WI38 (cell line): ENCODE measurements around the gene ZFYVE28.

Source experiments
- H3K4me3 ChIP-seq: 2 replicates; pipeline ENCODE4 v1.5.1; 2011; ENCODE audit warnings: low read depth, mild to moderate bottlenecking, control low read depth, low read length
- TF ChIP-seq, protein P1 (sequence below): IDR thresholded peaks from 2 replicates; pipeline ENCODE4 v1.5.1; 2012; ENCODE audit warnings: low read depth, mild to moderate bottlenecking, control low read depth, low read length

Gene ZFYVE28

DNA sequence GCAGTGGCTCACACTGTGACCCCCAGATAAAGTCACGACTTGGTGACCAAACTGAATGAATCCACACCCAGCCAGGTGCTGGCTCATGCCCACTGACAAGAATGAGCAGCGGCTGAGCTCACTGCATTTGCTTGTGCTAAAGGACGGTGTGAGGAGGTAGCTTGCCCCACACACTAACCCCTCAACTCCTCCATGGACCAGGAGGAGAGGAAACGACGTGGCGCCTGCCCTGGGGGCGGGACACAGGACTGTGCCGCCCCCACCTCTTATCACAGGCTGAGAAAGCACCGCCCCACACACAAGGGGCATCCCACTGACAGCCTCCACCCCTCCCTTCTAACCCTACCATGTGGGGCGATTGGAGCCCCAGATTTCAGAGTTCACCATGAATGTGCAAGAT lies 43.0 kb downstream of the ZFYVE28 start:
- H3K4me3 ChIP-seq = no peak overlapping the region
- TF ChIP-seq, protein P1, sequence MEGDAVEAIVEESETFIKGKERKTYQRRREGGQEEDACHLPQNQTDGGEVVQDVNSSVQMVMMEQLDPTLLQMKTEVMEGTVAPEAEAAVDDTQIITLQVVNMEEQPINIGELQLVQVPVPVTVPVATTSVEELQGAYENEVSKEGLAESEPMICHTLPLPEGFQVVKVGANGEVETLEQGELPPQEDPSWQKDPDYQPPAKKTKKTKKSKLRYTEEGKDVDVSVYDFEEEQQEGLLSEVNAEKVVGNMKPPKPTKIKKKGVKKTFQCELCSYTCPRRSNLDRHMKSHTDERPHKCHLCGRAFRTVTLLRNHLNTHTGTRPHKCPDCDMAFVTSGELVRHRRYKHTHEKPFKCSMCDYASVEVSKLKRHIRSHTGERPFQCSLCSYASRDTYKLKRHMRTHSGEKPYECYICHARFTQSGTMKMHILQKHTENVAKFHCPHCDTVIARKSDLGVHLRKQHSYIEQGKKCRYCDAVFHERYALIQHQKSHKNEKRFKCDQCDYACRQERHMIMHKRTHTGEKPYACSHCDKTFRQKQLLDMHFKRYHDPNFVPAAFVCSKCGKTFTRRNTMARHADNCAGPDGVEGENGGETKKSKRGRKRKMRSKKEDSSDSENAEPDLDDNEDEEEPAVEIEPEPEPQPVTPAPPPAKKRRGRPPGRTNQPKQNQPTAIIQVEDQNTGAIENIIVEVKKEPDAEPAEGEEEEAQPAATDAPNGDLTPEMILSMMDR = no peak

DNA sequence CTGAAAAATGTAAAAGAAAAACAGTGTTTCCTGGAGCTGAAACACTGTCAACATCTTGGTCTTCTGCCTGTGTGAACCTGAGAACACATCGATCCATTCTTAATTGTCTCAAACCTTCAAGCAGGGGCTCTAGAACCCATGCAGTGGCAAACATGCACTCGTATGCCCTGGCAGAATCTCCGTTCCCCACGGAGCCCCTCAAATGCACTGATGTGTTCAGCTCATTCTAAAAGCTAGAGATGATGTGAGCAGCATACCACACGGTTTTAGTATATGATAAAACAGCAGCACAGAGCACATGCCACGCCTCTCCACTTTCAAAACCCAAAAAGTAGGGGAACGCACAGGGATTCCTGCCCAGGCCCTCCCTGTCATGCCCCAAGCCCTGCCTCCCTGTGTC lies 44.9 kb downstream of the ZFYVE28 start:
- TF ChIP-seq, protein P1 = no peak
- no peak overlapping the region for H3K4me3 ChIP-seq

DNA sequence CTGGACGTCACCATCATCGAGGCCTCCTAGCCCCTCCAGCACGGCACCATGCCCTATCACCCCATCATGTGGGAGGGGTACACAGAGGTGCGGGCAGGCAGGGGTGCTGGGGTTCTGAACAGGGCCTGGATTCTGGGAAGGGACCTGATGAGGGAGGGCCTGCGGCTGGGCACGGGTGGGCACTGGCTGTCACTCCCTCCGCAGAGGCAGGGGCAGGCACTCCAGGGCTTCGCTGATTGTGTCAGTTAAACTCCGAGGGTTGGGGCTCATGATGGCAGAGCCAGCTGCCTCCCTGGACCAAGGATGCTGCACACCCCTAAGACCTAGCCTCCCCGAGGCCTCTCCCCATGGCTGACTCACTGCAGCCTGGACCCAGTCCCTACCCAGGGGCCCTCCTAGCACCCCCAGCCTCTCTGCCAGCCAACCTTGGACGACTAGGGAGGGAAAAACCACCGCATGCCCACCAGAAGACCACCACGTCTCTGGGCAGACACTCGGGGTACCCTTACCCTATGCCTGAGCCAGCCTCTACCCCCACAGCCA lies 45.9 kb downstream of the ZFYVE28 start:
- TF ChIP-seq, protein P1 = no peak

DNA sequence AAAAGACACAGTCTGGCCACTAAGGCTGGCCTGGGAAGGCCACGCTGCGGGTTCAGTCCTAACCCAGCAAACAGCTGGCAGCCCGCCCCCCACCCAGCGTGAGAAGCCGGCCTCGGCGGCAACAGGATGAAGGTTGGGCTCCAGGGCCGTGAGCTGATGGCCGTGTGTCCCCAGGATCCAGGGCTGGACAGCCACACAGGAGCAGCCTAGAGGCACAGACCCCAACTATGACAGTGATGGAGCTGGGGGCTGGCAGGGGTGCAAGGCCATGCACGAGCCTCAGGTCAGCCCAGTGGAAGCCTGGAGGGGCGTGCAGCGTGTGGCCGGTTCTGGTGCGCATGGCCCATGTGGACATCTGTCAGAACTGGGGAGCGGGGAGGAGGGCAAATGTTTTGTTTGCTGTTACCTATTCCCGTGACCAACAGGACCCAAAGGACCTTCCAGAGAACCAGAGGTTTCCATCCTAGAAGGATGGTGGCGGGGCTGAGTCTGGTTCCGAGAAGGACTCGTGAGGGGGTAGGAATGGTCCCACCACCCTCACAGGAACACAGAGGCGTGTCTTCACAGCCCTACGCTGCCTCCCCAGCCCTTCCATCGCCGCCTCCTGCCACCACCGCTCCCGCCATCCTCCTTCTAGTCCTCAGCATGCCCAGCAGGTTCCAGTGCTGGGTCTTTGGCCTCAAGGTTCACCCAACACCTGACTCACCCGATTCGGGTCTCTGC lies 46.5 kb downstream of the ZFYVE28 start:
- TF ChIP-seq, protein P1 = no peak
- H3K4me3 ChIP-seq = no peak overlapping the region

More for the DNA sequence above, 45.9 kb downstream of the ZFYVE28 start:
- H3K4me3 ChIP-seq = no peak overlapping the region

DNA sequence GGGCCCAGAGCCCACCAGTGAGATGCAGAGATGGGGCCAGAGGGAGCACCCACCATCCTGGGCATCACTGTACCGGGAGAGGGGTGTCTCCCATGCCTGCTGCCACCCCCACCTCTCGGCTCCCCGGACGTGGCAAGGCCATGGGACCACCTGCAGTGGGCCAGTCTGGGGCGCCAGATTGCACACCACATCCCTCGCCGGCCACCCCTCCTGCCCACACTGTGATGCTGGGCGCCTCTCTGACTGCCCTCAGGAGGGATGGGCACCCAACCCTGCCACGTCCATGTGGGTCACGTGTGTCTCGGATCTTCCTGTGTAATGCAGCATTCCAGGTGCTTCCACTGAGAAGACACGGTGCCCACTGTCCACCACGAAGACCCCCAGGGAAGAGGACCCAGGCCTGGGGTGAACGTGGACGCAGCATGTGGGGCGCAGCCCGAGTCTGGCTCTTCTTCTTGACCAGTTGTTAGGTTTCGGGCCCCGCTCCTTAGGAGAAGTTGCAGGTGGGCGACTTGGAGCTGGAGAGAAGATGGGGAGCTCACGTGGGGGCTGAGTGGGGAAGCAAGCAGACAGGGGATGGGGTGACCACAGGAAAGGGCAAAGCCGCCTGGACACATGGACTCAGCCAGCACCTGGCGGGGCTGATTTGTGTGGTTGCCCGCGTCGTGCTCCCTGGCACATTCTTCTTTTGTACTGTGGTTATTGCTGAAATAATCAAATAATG lies 47.7 kb downstream of the ZFYVE28 start:
- TF ChIP-seq, protein P1 = no peak
- H3K4me3 ChIP-seq = no peak overlapping the region

DNA sequence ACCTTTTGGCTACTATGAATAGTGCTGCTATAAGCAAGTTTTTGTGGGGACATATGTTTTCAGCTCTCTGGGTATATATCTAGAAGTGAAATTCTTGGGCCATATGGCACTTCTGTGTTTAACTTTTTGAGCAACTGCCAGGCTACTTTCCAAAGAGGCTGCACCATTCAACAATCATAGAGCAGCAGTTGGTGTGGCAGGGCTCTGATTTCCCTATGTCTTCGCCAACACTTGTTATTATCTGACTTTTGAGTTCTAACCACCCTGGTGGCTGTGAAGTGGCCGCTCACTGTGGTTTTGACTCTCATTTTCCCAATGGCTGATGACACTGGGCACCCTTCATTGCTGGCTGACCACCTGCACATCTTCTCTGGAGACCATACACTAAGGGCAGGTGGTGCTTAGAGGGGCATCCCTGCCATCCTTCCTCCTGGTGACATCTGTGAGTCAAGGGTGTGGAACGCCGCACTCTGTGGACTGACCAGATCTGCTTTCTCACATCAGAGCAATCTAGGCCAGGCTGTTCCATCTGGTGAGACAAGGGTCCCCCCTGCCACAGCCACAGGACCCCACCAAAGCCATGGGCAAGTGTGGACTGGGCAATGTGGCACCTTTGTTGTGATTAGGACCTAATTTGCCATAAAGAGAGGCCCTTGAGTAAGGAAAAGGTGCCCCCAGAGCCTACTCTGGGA lies 49.6 kb downstream of the ZFYVE28 start:
- TF ChIP-seq, protein P1 = no peak

More for the DNA sequence above, 49.6 kb downstream of the ZFYVE28 start:
- H3K4me3 ChIP-seq = no peak overlapping the region
